ENCODE measurements around the gene ALG3. TPM values are rescaled to one million over a fixed set of nuclear protein-coding genes. Genes with fewer than 3 reads are reported as not detected.
A peak's percentile ranks its signal among the peaks of the same experiment; 100 is the strongest.

The ALG3 gene
- total RNA-seq, 1 experiment from 2014 or later, result 68.8 TPM

- Histone ChIP-seq H3K27ac (ENCODE audit: low read depth, low read length, poor library complexity, severe bottlenecking) (no peak overlapping the region), H3K4me3 (ENCODE audit: low read depth, low read length, poor library complexity, severe bottlenecking) (no peak overlapping the region), H3K9me3 (ENCODE audit: low read depth, low read length, poor library complexity, severe bottlenecking) (no peaks in the 10 kb centered on the region), H3K4me1 (ENCODE audit: insufficient read depth, low read length, poor library complexity, severe bottlenecking) (peaks cover 11% of the 10 kb centered on the region), H3K27me3 (replicated peaks; ENCODE audit: insufficient read depth, low read depth, low read length, poor library complexity) (peaks cover 14% of the 10 kb centered on the region), H3K36me3 (ENCODE audit: insufficient read depth, low read length, poor library complexity, severe bottlenecking) (no peaks in the 10 kb centered on the region)
- intact Hi-C loops (cut with micrococcal nuclease; ENCODE audit: unreplicated experiment), result no loop called here
- CTCF ChIA-PET, result no interaction called here
- BruUV-seq (replicated peaks), result no TSS peak
- DNase-seq (ENCODE audit: low spot score), result no peak
- TF ChIP-seq CTCF (conservative IDR thresholded peaks at IDR 0.05; ENCODE audit: low read depth, low read length) (no peak), EZH2 (IDR thresholded peaks at IDR 0.05; ENCODE audit: borderline replicate concordance, low read depth, low read length, poor library complexity, severe bottlenecking) (no peak)
- POLR2A ChIA-PET (ENCODE audit: low non-redundant PET), result no interaction called here
Measured at GRCh38 chr3:184257083-184257915, 8.5 kb upstream of the ALG3 start.

- Histone ChIP-seq H3K36me3 (ENCODE audit: insufficient read depth, low read length, poor library complexity, severe bottlenecking) (no peaks in the 10 kb centered on the region), H3K27ac (ENCODE audit: low read depth, low read length, poor library complexity, severe bottlenecking) (no peak overlapping the region), H3K4me3 (ENCODE audit: low read depth, low read length, poor library complexity, severe bottlenecking) (no peak overlapping the region), H3K4me1 (ENCODE audit: insufficient read depth, low read length, poor library complexity, severe bottlenecking) (peaks cover 5% of the 10 kb centered on the region), H3K9me3 (ENCODE audit: low read depth, low read length, poor library complexity, severe bottlenecking) (no peaks in the 10 kb centered on the region), H3K27me3 (replicated peaks; ENCODE audit: insufficient read depth, low read depth, low read length, poor library complexity) (peaks cover 5% of the 10 kb centered on the region)
- intact Hi-C loops (cut with micrococcal nuclease; ENCODE audit: unreplicated experiment), result no loop called here
- CTCF ChIA-PET, result no interaction called here
- BruUV-seq (replicated peaks), result no TSS peak
- POLR2A ChIA-PET (ENCODE audit: low non-redundant PET), result no interaction called here
- DNase-seq (ENCODE audit: low spot score), result no peak
- TF ChIP-seq CTCF (conservative IDR thresholded peaks at IDR 0.05; ENCODE audit: low read depth, low read length) (no peak), EZH2 (IDR thresholded peaks at IDR 0.05; ENCODE audit: borderline replicate concordance, low read depth, low read length, poor library complexity, severe bottlenecking) (no peak)
Measured at GRCh38 chr3:184255291-184256039, 6.7 kb upstream of the ALG3 start.

- Histone ChIP-seq H3K4me3 (ENCODE audit: low read depth, low read length, poor library complexity, severe bottlenecking) (peak overlapping the region; percentile 84), H3K9me3 (ENCODE audit: low read depth, low read length, poor library complexity, severe bottlenecking) (no peaks in the 10 kb centered on the region), H3K4me1 (ENCODE audit: insufficient read depth, low read length, poor library complexity, severe bottlenecking) (no peaks in the 10 kb centered on the region), H3K36me3 (ENCODE audit: insufficient read depth, low read length, poor library complexity, severe bottlenecking) (peaks cover 3% of the 10 kb centered on the region), H3K27me3 (replicated peaks; ENCODE audit: insufficient read depth, low read depth, low read length, poor library complexity) (no peaks in the 10 kb centered on the region), H3K27ac (ENCODE audit: low read depth, low read length, poor library complexity, severe bottlenecking) (peak overlapping the region; percentile 40)
- no TSS peak for BruUV-seq (replicated peaks)
- CTCF ChIA-PET, result interaction anchor here (0.6 to 0.9 kb wide), 2 partner anchors 10 to 12 kb away, joined by 3 to 11 read pairs; no protein-coding TSS in a partner anchor
- TF ChIP-seq CTCF (conservative IDR thresholded peaks at IDR 0.05; ENCODE audit: low read depth, low read length), result peak; percentile 91
- no peak for TF ChIP-seq EZH2 (IDR thresholded peaks at IDR 0.05; ENCODE audit: borderline replicate concordance, low read depth, low read length, poor library complexity, severe bottlenecking)
- intact Hi-C loops (cut with micrococcal nuclease; ENCODE audit: unreplicated experiment), result no loop called here
- POLR2A ChIA-PET (ENCODE audit: low non-redundant PET), result no interaction called here
- DNase-seq (ENCODE audit: low spot score), result peak; percentile 94
Measured at GRCh38 chr3:184250167-184250828, 1.5 kb upstream of the ALG3 start.

All from A673 (cell line).